NCI-H2196 (cell line): Measurements from ENCODE around the gene WASL.

Source experiments
- DNase-seq: peaks from one replicate; lab custom pipeline; 2025; ENCODE audit not compliant: unreplicated experiment; lab: John Stamatoyannopoulos, UW

The WASL gene

DNA sequence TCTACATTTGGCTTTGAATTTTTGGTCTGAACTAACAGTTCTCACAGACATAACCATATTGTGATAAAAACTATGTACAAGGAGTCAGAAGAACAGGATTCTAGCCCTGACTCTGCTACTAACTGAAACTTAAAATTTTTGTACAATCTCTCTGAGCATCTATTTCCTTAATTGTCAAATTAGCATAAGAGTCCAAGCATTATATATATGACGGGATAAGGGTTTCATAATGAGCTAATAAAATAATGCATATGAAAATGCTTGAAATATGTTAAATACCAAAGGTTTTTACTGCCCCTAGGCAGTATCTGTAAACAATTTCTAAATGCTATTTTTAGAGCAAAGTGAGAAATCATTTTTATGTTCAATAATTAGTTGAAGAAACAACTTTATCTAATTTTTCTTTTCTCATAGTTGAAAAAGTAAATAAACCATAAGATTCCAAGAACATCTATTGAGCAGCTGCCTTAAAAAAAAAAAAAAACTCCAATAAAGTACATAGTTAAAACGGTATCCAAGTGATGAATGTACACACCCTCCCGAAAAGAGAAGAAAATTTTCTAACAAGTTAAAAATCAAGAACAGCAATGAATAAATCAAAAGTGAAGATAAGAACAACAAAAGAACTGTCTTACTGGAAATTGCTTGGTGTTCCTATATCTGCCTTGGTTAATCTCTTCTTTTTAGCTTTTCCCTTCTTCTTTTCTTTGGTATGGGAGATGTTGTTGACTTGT is 52.7 kb downstream of the WASL start:
- no peak for DNase-seq

DNA sequence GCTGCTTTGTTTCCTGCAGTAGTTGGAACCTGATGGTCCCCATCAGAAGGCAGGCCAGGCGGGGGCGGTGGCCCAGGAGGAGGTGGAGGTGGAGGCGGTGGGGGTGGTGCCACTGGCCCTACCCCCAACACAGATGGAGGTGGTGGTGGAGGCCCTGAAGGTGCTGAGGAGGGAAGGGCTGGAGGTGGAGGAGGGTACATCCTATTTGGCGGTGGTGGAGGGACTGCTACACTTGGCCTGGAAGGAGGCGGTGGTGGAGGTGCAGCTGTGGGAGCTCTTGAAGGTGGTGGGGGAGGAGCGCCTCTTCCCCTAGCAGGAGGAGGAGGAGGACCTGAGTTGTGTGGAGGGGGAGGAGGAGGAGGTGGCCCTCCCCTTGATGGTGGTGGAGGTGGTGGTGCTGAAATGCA is 56.3 kb downstream of the WASL start:
- DNase-seq, result no peak

DNA sequence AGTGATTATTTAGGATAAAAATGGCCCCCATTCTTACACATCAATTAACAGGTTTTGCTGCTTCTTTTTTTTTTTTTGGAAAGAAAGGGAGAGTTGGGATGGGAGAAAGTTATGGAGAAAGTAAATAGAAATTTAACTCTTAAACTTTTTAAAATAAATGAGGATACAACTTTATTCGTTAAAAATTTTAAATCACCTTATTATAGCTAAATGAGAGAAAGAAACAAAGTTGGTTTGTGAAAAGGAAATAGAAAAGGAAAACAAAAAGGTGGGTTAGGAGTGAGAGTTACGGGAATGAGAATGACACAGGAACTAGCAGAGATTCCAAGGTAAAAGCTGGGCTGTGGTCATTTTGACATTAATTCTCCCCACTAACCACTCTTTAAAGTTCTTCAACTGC is 58.3 kb downstream of the WASL start:
- DNase-seq, result no peak

DNA sequence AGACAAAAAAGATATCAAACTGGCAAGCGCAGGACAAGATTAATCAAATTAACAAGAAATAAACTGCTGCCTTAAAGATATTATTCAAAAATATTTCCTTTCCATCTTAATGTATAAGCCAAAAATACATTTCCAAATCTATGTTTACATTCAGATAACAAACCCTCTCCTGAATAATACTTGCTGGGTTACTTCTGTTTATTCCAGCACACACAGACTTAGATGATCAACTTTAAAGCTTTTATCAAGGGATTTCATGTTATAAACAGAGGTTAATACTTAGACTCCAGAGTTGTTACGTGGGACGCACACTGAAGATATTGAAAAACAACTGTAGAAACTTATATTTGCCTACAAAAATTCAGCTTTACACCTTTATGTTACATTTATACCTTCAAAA is 59.6 kb downstream of the WASL start:
- DNase-seq, result no peak

DNA sequence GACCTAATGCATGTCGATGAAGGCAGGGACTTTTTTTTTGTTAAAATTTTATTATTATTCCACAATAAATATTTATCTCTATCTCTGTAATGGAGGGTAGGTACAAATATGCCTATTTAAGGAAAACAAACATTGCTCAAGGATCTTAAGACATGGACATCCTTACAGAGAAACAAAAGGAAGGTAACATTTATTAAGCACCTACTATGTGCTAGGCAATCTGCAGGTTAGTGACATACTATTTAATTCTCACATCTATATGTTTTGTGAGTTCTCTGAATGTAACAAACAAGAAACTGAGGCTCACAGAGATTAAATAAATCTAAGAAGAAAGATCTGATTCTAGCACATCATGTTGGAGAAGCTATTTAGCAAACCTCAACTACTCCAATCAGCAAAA is 61.1 kb downstream of the WASL start:
- no peak for DNase-seq

DNA sequence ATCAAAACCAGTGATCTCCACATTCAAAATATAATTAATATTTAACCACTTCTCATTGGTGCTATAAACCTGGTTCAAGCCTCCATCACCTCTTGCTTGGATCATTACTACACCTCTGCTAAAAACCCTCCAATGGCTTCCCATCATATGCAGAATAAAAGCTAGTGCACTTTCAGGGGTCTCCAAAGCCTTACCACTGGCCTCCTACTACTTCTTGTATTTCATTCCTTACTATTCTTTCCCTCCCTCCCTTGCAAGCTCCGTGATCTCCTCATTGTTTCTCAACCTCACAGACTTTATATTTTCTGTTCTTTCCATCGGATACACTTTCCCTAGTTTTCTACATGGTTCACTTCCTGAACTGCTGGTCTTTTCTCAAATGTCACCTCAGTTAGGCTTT is 61.6 kb downstream of the WASL start:
- DNase-seq, result no peak

DNA sequence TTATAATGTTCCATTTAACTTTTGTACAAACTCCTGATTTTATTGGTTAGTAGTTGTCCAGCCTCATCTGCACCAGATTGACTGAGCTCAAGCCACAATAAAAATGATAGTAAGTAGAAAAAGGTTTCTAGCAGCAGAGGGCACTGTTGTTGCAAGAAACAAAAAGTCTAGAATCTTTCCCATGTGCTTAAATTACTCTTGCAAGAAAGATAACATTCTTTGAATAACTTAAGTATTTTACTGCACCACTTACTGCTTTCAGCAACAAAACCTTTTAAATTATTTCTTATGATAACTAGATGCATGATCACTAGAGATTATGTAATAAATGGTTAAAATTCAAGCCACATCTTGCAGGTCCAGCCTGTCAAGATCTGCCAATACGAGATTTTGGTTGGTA is 66.1 kb downstream of the WASL start:
- DNase-seq, result peak; percentile 25

DNA sequence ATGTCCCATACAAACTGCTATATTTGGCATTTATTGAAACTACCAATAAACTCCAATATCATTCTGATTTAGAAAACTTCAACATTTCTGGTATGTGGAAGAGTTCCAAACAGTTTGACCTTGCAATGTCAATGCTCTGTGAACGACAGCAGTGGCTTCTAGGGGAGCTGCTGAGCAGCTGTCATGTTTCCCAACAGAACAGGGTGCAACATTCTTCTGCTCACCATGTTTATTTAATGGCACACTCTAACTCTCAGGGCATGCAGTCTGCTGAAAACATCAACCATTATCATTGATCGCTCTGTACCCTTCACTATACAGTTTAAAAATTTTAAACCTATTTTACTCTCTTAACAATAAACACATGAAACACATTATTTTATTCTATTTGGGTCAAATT is 67.2 kb downstream of the WASL start:
- DNase-seq, result no peak

DNA sequence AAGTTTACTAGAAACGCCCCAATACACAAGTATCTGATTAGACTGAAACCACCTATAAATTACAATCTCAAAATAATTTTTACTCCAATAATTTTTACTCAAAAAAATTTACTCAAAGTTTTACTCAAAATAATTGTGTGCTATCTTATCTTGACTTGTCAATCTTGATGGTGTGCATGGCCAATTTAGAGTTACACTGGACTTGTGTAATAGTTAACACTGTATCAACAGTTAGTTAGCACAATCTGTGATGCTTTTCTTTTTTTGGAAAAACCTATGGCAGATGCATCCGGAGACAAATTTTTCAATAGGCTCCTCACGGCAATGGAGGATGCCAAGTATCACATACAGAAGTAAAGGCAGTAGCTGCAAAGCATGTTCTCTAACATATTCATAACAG is 68.2 kb downstream of the WASL start:
- no peak for DNase-seq

DNA sequence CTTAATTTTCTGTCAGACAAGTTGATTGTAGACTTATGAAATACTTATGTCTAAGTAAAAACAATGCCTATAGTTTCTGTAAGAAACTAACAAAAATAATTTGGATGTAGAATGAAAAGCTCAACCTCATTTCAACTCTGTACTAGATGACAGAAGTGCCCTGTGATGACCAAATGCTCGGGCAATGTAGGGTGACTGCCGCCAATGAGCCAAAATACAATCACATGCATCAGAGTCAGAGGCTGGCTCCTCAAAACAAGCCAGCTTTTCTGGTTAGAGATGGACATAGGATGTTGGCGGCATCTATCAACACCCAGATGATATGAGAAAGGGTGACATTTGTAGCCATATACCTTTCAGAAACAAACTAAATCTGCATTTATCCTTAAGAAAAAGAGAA is 69.2 kb downstream of the WASL start:
- DNase-seq, result no peak

DNA sequence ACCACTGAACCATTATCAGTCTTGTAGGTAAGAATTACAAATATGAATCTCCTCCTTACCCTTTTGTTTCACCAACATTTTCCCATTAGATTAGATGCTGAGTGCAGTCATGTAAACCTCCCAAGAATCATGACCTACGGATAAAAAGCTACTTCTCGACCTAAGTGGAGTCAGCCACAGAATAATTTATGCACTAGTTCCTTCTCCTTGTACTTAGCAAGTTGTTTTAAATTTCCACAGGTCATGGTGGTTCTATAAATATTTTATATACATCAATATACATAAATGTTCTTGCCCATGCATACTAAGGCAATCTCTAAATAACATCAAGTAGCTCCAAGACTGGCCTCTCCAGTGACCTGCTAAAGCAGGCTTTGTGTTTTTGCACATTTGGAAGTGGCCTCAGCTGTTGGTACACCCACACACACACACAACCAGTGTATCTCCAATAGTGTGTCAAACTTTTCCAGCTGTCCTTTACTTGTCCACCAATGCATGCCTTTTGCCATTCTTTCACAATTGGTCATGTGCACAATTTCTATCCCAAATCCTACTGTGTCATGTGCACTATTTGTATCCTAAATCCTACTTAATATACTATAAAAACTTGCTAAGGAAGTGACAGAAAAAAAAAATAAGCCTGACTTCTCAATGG is 71.6 kb downstream of the WASL start:
- DNase-seq, result no peak

DNA sequence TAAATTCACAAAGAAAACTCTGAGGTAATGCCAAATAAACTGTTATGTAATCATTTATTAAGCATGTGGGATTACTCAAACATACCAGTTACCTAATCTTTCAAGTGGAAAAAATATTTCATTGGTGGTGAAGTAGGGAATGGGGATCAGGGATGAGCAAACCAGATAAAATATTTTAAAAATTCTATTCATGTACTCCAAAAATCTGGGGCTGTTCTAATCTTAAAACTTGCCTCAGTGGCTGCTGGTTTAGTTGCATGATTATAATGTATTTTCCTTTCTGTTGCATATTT is 73.7 kb downstream of the WASL start:
- no peak for DNase-seq

DNA sequence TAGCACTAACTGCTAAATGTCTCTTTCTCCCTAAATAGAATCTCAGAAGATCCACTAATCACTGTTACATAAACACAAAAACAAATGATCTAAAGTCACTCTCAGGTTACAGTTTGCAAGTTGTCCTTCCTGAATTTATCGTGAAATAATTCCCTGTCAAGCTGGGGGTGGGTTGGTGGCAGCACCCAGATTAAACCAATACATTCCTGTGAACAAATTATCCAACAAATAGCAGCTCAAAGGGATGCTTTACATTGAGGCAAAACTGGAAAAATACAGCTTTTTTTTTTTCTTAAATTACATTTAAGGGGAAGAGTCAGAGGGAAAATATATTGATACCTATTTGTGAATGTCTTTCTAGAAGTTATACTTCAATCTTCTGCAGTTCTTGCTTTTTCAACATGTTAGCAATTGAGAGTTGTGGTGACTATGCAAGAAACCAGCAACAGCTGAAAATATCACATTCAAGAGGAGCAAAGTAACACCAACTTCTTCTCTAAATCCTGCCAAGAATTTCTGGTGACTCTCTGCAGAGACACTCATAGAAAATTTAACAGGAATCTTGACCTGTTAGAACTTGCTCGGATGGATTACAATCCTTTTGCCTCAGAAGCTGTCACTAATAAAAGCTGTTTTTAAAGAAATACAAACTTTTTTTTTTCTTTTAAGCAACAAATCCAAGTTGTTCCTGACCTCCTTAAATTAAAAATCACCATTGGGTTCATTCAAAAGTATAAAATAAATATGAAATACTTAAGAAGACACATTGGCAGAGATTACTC is 74.2 kb downstream of the WASL start:
- no peak for DNase-seq

DNA sequence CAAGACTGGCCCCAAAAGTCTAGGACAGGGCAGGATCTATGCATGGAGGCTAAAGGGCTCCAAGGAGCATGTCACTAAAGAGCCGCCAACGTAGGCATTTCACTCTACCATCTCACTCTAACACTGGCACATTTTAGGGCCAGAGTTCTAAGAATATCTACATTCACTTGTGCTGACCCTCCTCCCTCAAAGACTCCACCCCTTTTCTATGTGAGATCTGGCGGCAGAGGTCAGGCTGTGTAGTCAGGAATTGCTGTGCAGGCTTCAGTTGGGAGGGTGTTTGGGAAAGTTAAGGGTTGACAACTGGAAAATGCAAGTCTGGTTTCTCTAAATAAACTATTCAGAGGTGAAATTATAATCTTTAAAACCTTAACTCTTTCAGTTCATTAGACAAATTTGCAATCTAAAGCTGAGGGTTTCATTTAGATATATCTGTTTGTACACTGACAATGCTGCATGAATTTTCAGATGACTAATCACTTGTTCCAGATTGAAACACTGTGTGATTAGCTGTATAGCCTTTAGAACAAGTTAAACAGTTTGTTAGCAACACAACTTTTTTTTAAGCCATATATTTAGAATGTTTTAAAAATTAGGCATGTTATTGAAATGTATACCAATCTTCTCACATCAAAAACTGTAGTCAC is 74.9 kb downstream of the WASL start:
- DNase-seq, result no peak

DNA sequence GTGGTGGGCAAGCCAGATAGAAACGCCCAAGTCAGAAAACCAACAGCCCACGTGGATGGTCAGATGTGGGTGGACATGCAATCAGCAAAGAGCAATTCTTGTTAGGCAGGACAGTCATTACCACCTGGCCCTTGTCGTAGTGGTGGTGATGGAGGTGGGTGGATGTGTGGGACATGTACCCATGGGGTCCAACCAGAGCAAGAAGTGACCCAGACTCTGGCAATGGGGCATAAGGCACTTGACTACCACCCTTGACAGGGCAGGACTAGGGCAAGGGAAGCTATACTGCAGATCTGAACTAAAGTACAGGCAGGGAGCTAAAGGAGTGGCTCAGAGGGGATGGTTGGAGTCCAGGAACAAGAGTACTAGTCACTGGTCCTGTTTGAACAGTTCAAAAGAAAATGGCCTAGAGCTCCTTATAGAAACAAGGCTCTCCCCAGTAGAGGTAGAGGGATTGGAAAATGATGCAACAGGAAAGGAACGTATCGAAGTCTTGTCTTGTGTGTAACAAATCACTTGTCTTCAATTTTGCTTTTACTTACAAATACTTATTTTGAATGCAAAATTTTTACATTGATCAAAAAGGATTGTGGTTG is 75.6 kb downstream of the WASL start:
- no peak for DNase-seq

DNA sequence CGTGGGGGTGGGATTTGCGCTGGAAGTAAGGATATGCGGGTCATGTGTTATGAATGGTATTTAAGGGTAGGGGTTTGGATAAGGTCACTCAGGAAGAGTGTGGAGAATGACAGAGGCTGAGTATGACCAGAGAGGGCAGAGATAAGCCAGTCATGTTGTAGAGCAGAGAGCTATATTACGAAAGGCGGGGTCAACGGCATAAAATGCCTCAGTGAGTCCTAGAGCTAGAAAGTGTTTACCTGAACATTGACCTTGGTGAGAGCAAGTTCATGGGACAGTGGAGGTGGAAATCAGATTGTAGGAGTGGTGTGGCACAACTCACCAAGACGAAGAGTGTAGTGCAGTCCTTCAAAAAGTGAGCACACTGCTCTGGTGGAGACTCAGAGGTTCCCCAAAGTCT is 79.3 kb downstream of the WASL start:
- DNase-seq, result no peak

DNA sequence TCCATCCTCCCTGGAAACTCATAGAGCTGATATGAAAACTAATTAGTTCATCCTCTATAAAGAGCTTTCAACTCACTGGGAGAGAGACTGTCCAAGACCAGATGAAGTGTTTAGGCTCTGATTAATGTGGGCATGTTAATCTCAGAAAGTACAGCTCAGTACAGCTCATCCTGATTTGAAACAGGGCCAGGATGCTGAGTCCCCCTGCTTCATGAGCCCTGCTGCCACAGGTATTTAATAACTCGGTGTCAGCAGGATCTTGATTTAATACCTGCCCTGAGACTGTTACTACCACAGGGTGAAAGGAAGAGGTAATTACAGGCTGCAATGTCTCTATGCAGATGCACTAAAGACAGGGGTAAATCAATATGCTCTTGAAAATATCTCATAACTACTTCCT is 82.3 kb downstream of the WASL start:
- no peak for DNase-seq

DNA sequence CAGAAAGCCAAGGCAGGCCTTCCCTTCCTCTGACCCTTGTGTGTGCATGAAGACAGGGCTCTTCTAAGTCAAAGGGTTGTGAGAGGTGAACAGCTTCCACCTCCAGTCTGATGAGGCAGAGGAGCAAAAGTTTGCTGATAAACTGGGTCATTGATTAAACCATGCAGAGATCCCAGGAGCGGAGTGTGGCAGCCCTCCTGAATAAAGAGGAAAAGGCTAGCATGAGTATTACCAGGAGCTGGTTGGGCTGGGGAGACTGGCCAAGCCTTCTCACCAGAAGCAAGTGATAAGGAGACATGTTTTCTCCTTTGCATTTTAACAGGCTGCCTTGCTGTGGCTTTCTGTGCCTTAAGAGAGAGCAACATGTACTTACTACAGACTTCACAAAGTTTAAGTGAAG is 82.9 kb downstream of the WASL start:
- DNase-seq, result no peak

DNA sequence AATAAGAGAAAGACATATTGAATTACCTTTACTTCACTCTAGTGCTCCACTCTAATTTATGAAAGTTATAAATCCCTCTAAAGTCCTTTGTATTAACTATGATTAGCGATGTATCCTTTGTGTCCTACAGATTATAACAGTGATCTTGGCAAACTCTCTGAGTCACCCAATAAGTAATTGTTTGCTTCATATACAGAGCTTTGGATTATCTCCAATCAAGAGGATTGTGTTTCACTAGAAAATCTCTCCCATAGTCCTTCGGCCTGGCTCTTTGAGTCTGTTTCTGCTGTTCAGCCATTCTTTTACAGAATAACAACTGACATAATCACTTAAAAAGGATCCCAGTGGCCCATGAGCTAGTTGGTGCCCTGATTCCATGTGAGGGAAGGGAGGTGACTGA is 83.6 kb downstream of the WASL start:
- no peak for DNase-seq

DNA sequence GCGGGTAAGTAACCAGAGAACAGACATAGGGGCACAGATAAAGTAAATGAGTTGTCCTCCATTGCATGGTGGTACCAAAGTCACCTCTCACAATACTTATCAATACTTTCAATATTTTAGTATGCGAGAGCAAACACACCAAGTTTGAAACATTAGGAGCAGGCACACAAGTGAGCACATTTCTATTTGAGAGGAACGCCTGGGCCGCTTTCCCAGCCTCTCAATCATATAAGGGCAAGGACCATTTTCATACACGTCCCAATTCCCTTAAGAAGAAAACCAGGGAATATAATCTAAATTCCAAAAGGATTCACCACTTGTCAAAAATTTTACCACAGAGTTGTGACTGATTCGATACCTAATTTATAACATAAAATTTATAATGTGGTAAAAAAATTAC is 85.6 kb downstream of the WASL start:
- no peak for DNase-seq

DNA sequence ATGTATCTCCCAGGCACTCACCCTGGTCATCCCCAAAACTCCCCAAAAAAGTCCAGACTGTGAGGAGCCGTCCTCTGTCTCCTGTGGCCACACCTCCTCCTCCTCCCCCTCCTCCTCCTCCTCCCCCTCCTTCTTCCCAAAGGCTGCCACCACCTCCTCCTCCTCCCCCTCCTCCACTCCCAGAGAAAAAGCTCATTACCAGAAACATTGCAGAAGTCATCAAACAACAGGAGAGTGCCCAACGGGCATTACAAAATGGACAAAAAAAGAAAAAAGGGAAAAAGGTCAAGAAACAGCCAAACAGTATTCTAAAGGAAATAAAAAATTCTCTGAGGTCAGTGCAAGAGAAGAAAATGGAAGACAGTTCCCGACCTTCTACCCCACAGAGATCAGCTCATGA is 86.0 kb downstream of the WASL start:
- DNase-seq, result no peak

DNA sequence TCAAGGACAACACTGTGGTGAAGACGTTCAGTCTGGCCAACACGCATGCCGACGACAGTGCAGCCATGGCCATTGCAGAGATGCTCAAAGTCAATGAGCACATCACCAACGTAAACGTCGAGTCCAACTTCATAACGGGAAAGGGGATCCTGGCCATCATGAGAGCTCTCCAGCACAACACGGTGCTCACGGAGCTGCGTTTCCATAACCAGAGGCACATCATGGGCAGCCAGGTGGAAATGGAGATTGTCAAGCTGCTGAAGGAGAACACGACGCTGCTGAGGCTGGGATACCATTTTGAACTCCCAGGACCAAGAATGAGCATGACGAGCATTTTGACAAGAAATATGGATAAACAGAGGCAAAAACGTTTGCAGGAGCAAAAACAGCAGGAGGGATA is 86.5 kb downstream of the WASL start:
- DNase-seq, result no peak
